ENCODE data around the gene COL18A1. TPM values are rescaled to one million over a fixed set of nuclear protein-coding genes. Genes with fewer than 3 reads are reported as not detected.

The COL18A1 gene
- total RNA-seq, 1 experiment from 2014 or later, result 3.4 TPM

DNA sequence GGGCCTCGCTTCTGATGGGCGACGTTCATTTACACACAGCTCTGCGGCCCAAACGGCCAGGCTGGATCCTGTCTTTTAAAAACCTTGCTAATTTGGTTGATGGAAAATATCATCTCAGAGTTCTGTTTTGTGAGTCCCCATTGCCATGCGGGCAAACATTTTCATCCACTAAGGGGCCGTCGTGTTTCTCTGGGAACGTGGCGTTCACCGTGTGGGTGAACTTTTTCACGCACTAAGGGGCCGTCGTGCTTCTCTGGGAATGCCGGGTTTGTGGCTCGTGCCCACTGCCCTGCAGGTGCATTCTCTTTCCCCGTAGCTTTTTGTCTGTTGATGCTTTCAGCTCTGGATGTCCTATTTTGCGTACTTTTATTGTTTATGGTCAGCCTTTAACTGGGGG is 6.8 kb downstream of the COL18A1 start:
- BruUV-seq (replicated peaks), result no TSS peak
- H3K36me3 Mint-ChIP-seq (ENCODE audit: insufficient read depth, unreplicated experiment), result no peaks in the 10 kb centered on the region
- no peaks in the 10 kb centered on the region for H3K9me3 Mint-ChIP-seq (ENCODE audit: unreplicated experiment)
- ChIA-PET CTCF (interaction anchor here (0.7 kb wide), 1 partner anchor 28 kb away, joined by 3 read pairs; no protein-coding TSS in a partner anchor), POLR2A (interaction anchor here (0.6 kb wide), 1 partner anchor 840 kb away, joined by 4 read pairs; no protein-coding TSS in a partner anchor)
- no peak overlapping the region for H3K4me3 Mint-ChIP-seq (ENCODE audit: unreplicated experiment)
- no peaks in the 10 kb centered on the region for H3K4me1 Mint-ChIP-seq (ENCODE audit: insufficient read depth, unreplicated experiment)
- intact Hi-C loops (cut with micrococcal nuclease), result no loop called here
- TF ChIP-seq, protein P1, sequence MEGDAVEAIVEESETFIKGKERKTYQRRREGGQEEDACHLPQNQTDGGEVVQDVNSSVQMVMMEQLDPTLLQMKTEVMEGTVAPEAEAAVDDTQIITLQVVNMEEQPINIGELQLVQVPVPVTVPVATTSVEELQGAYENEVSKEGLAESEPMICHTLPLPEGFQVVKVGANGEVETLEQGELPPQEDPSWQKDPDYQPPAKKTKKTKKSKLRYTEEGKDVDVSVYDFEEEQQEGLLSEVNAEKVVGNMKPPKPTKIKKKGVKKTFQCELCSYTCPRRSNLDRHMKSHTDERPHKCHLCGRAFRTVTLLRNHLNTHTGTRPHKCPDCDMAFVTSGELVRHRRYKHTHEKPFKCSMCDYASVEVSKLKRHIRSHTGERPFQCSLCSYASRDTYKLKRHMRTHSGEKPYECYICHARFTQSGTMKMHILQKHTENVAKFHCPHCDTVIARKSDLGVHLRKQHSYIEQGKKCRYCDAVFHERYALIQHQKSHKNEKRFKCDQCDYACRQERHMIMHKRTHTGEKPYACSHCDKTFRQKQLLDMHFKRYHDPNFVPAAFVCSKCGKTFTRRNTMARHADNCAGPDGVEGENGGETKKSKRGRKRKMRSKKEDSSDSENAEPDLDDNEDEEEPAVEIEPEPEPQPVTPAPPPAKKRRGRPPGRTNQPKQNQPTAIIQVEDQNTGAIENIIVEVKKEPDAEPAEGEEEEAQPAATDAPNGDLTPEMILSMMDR (IDR thresholded peaks at IDR 0.05; ENCODE audit: unreplicated experiment), result no peak
- DNase-seq (ENCODE audit: unreplicated experiment), result no peak
- no peak overlapping the region for H3K27ac Mint-ChIP-seq (ENCODE audit: low read depth, unreplicated experiment)
- no peaks in the 10 kb centered on the region for H3K27me3 Mint-ChIP-seq (ENCODE audit: insufficient read depth, unreplicated experiment)

- BruUV-seq (replicated peaks), result no TSS peak
- Mint-ChIP-seq H3K27me3 (ENCODE audit: insufficient read depth, unreplicated experiment) (no peaks in the 10 kb centered on the region), H3K4me3 (ENCODE audit: unreplicated experiment) (no peak overlapping the region), H3K36me3 (ENCODE audit: insufficient read depth, unreplicated experiment) (no peaks in the 10 kb centered on the region), H3K27ac (ENCODE audit: low read depth, unreplicated experiment) (no peak overlapping the region), H3K9me3 (ENCODE audit: unreplicated experiment) (no peaks in the 10 kb centered on the region), H3K4me1 (ENCODE audit: insufficient read depth, unreplicated experiment) (no peaks in the 10 kb centered on the region)
- intact Hi-C loops (cut with micrococcal nuclease), result no loop called here
- POLR2A ChIA-PET, result interaction anchor here (0.6 kb wide), 1 partner anchor 839 kb away, joined by 4 read pairs; no protein-coding TSS in a partner anchor
- TF ChIP-seq, protein P1 (IDR thresholded peaks at IDR 0.05; ENCODE audit: unreplicated experiment), result no peak
- CTCF ChIA-PET, result no interaction called here
- DNase-seq (ENCODE audit: unreplicated experiment), result no peak
Measured at GRCh38 chr21:45412491-45412890, 7.5 kb downstream of the COL18A1 start.

DNA sequence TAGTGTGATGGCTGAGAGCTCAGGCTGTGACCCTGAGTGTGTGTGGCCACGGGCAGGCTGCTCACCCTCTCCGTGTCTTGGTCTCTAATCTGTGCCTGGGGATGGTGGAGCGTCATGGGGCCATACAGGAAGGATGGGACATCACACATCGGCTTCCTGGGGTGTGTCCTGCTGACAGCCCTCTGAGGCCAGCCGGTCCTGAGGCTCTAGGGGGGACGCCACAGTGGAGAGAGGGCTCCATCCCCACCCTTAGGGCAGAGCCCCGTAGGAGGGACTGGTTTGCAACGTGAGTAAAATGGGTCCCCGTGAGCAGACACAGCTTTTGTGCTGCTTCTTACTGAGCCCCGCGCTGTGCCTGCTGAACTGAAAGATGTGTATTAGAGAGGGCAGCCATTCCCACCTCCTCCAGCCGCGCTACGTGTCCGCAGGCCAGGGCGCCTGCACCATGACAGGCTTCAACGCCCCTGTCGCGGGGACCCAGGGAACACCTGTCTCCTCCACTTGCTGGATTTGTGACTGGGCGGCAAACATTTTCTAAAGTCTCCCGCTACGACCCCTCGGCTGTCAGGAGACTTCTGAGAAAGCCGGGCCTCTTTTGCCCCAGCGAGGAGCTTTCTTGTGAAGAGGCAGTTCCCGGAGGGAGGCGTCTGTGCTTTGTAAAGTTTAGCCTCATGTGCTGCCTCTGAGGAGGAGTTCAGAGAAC is 8.1 kb downstream of the COL18A1 start:
- intact Hi-C loops (cut with micrococcal nuclease), result no loop called here
- Mint-ChIP-seq H3K27ac (ENCODE audit: low read depth, unreplicated experiment) (no peak overlapping the region), H3K27me3 (ENCODE audit: insufficient read depth, unreplicated experiment) (no peaks in the 10 kb centered on the region), H3K36me3 (ENCODE audit: insufficient read depth, unreplicated experiment) (no peaks in the 10 kb centered on the region), H3K4me3 (ENCODE audit: unreplicated experiment) (no peak overlapping the region), H3K4me1 (ENCODE audit: insufficient read depth, unreplicated experiment) (no peaks in the 10 kb centered on the region), H3K9me3 (ENCODE audit: unreplicated experiment) (no peaks in the 10 kb centered on the region)
- no TSS peak for BruUV-seq (replicated peaks)
- TF ChIP-seq, protein P1 (IDR thresholded peaks at IDR 0.05; ENCODE audit: unreplicated experiment), result no peak
- CTCF ChIA-PET, result no interaction called here
- DNase-seq (ENCODE audit: unreplicated experiment), result no peak
- POLR2A ChIA-PET, result no interaction called here

- ChIA-PET CTCF (interaction anchor here (0.6 kb wide), 1 partner anchor 556 kb away, joined by 3 read pairs; no protein-coding TSS in a partner anchor), POLR2A (no interaction called here)
- DNase-seq (ENCODE audit: unreplicated experiment), result no peak
- intact Hi-C loops (cut with micrococcal nuclease), result no loop called here
- no peak overlapping the region for H3K4me3 Mint-ChIP-seq (ENCODE audit: unreplicated experiment)
- TF ChIP-seq, protein P1 (IDR thresholded peaks at IDR 0.05; ENCODE audit: unreplicated experiment), result no peak
- H3K9me3 Mint-ChIP-seq (ENCODE audit: unreplicated experiment), result no peaks in the 10 kb centered on the region
- no peak overlapping the region for H3K27ac Mint-ChIP-seq (ENCODE audit: low read depth, unreplicated experiment)
- no peaks in the 10 kb centered on the region for H3K27me3 Mint-ChIP-seq (ENCODE audit: insufficient read depth, unreplicated experiment)
- no peaks in the 10 kb centered on the region for H3K4me1 Mint-ChIP-seq (ENCODE audit: insufficient read depth, unreplicated experiment)
- BruUV-seq (replicated peaks), result no TSS peak
- no peaks in the 10 kb centered on the region for H3K36me3 Mint-ChIP-seq (ENCODE audit: insufficient read depth, unreplicated experiment)
Measured at GRCh38 chr21:45413922-45414321, 9.0 kb downstream of the COL18A1 start.

Measured in MCF 10A (cell line).